AG04450 (cell line): Measurements from ENCODE around the gene NCBP3. TPM values are rescaled to one million over a fixed set of nuclear protein-coding genes. Genes with fewer than 3 reads are reported as not detected.

Experiments
- CTCF ChIA-PET: fragments of 300-600, 350-600 bp; formaldehyde crosslinking; extraction: SDS; loops from one replicate; lab custom pipeline; 2022; ENCODE audit warnings: antibody characterized with exemption, inconsistent platforms; lab: Charles Lee
- POLR2A ChIA-PET: fragments of 350-600 bp; formaldehyde crosslinking; extraction: SDS; loops from one replicate; lab custom pipeline; 2021; ENCODE audit warnings: antibody characterized with exemption, inconsistent platforms; lab: Yijun Ruan, JAX
- DNase-seq: peaks from one replicate; pipeline ENCODE4 v3.0.0-alpha.2; 2011; ENCODE audit warnings: low read depth, low spot score
- H3K27ac ChIP-seq: one replicate; pipeline ENCODE4 v1.5.1; 2012; ENCODE audit warnings: low read depth, low read length, control low read depth
- H3K27me3 ChIP-seq: one replicate; pipeline ENCODE4 v1.6.0; 2012; ENCODE audit warnings: low read length; ENCODE audit not compliant: control insufficient read depth, insufficient read depth
- H3K4me3 ChIP-seq: 2 replicates; pipeline ENCODE4 v1.5.1; 2011; ENCODE audit warnings: mild to moderate bottlenecking, low read depth, low read length, control low read depth
- H3K9me3 ChIP-seq: 2 replicates; pipeline ENCODE4 v1.5.1; 2012; ENCODE audit warnings: low read length; ENCODE audit not compliant: control insufficient read depth, insufficient read depth
- polyA plus RNA-seq: library from polyadenylated mRNA; depleted of rRNA; stranded (reverse); fragments of >200 nt; gene quantifications from 2 replicates; pipeline ENCODE4 v1.2.3, GENCODE V29; 2011
- TF ChIP-seq, protein P1 (sequence below): IDR thresholded peaks from 2 replicates; pipeline ENCODE4 v1.5.1; 2011; ENCODE audit warnings: low read depth, low read length, control low read depth, inconsistent platforms

Gene NCBP3
- polyA plus RNA-seq, 1 experiment: 28.5 TPM

DNA sequence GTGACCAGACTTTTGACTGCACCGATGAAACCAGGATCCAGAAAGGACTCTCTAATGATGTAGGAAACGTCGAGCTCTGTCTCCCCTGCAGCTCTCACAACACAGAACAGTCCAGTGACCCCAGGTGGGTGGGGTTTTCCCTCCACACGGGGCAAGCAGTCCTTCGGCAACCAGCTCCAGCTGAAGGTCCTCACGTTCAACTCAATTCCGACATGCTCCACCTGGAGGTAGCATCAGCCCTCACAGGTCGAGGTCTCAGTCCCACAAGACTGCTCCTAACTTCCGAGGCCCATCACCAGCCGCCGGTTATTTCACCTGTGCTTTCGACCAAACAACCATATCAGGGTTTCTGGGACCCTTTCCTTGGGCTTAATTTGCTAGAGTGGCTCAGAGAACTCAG lies 73.3 kb downstream of the NCBP3 start:
- TF ChIP-seq, protein P1, sequence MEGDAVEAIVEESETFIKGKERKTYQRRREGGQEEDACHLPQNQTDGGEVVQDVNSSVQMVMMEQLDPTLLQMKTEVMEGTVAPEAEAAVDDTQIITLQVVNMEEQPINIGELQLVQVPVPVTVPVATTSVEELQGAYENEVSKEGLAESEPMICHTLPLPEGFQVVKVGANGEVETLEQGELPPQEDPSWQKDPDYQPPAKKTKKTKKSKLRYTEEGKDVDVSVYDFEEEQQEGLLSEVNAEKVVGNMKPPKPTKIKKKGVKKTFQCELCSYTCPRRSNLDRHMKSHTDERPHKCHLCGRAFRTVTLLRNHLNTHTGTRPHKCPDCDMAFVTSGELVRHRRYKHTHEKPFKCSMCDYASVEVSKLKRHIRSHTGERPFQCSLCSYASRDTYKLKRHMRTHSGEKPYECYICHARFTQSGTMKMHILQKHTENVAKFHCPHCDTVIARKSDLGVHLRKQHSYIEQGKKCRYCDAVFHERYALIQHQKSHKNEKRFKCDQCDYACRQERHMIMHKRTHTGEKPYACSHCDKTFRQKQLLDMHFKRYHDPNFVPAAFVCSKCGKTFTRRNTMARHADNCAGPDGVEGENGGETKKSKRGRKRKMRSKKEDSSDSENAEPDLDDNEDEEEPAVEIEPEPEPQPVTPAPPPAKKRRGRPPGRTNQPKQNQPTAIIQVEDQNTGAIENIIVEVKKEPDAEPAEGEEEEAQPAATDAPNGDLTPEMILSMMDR: no peak
- POLR2A ChIA-PET: interaction anchor here (0.6 kb wide), 1 partner anchor 138 kb away, joined by 3 read pairs; no protein-coding TSS in a partner anchor
- Histone ChIP-seq H3K4me3 (no peak overlapping the region), H3K27me3 (no peaks in the 10 kb centered on the region), H3K9me3 (peaks cover 5% of the 10 kb centered on the region), H3K27ac (no peak overlapping the region)
- CTCF ChIA-PET: interaction anchor here (0.6 to 2.0 kb wide), 3 partner anchors 35 to 90 kb away, joined by 3 to 5 read pairs (median 3); no protein-coding TSS in a partner anchor
- no peak for DNase-seq

DNA sequence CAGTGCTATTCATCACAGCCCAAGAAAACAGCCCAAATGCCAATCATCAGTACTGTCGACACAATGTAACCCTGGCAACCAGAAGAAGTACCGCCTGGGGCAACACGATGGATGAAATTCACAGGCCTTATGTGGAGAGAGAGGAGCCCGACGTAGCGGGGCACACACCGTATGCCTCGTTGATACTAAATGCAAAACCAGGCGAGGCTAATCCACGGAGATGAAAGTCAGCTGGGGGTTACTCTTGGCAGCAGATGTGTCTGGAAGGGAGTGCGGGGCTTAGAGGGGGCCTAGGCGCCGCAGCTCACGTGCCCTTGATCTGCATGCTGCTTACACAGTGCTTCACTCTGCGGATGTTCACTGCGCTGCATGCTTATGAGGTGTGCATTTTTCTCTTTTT lies 74.9 kb downstream of the NCBP3 start:
- no peak for DNase-seq
- H3K27ac ChIP-seq: no peak overlapping the region
- TF ChIP-seq, protein P1: no peak
- ChIA-PET POLR2A (interaction anchor here (0.7 kb wide), 1 partner anchor 371 kb away, joined by 4 read pairs; no protein-coding TSS in a partner anchor), CTCF (no interaction called here)
- H3K4me3 ChIP-seq: no peak overlapping the region
- no peaks in the 10 kb centered on the region for H3K27me3 ChIP-seq
- peaks cover 10% of the 10 kb centered on the region for H3K9me3 ChIP-seq

DNA sequence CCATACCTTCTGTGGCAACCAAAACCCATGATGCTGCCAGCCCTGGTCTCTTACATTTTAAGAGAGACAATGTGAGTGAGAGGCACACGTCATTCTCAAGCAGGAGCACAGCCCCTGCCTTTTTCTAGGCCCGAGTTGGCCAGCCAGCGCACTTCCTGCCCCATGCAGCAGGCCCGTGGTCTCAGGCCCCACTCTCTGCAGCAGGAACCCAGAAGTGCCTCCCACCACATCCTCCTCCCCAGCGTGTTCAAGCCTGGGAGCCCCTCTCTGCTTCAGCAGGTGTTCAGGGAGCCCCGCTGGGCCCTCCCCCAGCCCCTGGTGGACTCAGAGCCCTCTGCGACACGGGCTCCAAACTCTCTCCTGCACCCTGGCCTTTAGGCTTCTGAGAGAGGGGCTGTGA lies 75.6 kb downstream of the NCBP3 start:
- POLR2A ChIA-PET: no interaction called here
- no peak overlapping the region for H3K27ac ChIP-seq
- CTCF ChIA-PET: no interaction called here
- no peak overlapping the region for H3K4me3 ChIP-seq
- TF ChIP-seq, protein P1: no peak
- no peak for DNase-seq
- H3K27me3 ChIP-seq: no peaks in the 10 kb centered on the region
- H3K9me3 ChIP-seq: peaks cover 14% of the 10 kb centered on the region

DNA sequence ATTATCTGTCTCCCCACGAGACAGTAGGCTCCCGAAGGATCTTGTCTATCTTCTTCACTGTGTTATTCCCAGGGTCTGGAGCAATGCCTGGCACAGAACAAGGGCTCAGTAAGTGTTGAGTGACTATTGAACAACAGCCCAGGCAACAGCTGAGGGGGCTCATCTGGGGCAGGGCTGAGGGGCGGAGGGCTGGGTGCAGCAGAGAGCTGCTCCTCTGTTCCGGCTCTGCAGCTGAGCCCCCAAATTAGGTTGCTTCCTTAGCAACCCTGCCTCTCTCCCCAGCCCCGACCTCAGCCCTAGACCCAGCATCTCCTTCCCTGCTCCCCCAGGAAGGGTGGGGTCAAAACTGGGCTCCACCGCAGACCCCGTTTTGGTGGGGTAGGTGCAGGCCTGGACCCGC lies 77.3 kb downstream of the NCBP3 start:
- CTCF ChIA-PET: no interaction called here
- POLR2A ChIA-PET: no interaction called here
- TF ChIP-seq, protein P1: no peak
- H3K27ac ChIP-seq: no peak overlapping the region
- no peaks in the 10 kb centered on the region for H3K27me3 ChIP-seq
- peaks cover 14% of the 10 kb centered on the region for H3K9me3 ChIP-seq
- H3K4me3 ChIP-seq: no peak overlapping the region
- no peak for DNase-seq

DNA sequence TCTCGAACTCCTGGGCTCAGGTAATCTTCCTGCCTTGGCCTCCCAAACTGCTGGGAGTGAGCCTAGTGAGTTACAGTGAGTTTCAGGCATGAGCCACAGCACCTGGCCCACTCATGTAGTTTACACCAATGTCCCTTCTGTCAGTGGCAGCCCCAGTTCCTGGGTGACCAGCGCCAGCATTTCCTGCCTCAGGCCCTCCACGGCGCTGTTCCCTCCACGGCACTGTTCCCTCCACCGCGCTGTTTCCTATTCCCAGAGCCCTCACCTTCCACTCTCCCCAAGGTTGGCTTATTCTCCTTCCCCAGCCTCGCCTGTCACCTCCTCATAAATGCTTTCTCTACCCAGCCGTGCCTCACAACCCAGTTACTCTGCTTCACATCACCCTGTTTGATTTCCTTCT lies 77.7 kb downstream of the NCBP3 start:
- ChIA-PET CTCF (no interaction called here), POLR2A (no interaction called here)
- no peak overlapping the region for H3K4me3 ChIP-seq
- TF ChIP-seq, protein P1: no peak
- no peaks in the 10 kb centered on the region for H3K27me3 ChIP-seq
- peaks cover 14% of the 10 kb centered on the region for H3K9me3 ChIP-seq
- H3K27ac ChIP-seq: no peak overlapping the region
- no peak for DNase-seq
